OCI-LY1 (cell line): ENCODE results near the gene RASL11B.

Source experiments
- EZH2 ChIP-seq: fragments of 200-600 bp; sonication (generic), shearing (Covaris generic); IDR thresholded peaks from 2 replicates; pipeline ENCODE4 v1.8.0; 2017; ENCODE audit warnings: borderline replicate concordance, mixed run types, mild to moderate bottlenecking, antibody characterized with exemption, low read length, moderate library complexity, mixed read lengths
- TF ChIP-seq, protein P1 (sequence below): fragments of 200-600 bp; sonication (generic), shearing (Covaris generic); IDR thresholded peaks from 2 replicates; pipeline ENCODE4 v1.5.1; 2017; ENCODE audit warnings: mild to moderate bottlenecking, antibody characterized with exemption, low read length, moderate library complexity, mixed read lengths

DNA sequence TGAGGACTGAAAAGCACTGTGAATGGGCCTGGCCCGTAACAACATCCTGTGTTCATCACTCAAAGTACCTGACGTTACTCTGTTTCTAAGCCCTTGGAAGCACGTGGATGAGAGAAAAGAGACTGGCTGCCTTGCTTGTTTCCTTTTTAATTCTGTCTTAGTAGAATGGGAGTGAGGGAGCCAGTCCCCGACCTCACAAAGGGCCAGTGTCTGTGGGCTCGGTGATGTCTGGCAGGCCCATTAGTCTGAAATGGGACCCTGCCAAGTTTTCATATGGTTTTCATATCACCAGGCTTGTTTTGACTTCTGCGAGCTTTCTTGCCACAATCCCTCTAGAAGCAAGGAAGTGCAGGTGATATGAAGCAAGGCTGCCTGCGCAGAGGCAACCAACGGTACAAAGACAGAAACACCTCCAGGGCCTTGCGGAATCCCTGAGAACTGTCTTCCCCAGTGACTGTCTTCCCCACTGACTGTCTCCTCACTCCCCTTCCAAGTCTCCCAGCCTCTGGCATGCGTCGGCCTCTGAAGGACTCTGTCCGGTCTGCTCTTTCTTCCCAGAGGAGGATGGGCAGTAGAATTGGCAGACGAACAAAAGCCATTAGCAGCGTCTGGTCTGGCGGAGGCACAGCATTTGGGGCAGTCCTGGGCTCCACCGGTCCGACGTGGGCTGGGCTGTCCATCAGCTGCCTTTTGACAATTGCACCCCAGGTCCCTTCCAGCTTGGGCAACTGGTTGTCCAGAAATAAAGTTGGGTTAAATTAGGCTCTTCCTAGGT, 20.2 kb upstream of the RASL11B start:
- TF ChIP-seq, protein P1, sequence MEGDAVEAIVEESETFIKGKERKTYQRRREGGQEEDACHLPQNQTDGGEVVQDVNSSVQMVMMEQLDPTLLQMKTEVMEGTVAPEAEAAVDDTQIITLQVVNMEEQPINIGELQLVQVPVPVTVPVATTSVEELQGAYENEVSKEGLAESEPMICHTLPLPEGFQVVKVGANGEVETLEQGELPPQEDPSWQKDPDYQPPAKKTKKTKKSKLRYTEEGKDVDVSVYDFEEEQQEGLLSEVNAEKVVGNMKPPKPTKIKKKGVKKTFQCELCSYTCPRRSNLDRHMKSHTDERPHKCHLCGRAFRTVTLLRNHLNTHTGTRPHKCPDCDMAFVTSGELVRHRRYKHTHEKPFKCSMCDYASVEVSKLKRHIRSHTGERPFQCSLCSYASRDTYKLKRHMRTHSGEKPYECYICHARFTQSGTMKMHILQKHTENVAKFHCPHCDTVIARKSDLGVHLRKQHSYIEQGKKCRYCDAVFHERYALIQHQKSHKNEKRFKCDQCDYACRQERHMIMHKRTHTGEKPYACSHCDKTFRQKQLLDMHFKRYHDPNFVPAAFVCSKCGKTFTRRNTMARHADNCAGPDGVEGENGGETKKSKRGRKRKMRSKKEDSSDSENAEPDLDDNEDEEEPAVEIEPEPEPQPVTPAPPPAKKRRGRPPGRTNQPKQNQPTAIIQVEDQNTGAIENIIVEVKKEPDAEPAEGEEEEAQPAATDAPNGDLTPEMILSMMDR: no peak
- TF ChIP-seq EZH2: no peak
